Measurements from ENCODE around the gene GTF2IRD2. TPM values are rescaled to one million over a fixed set of nuclear protein-coding genes. Genes with fewer than 3 reads are reported as not detected.
"Not testable (repeated sequence)": the region's sequence is repeated elsewhere in the genome, so short reads cannot be mapped to it uniquely, and the experiment has no call there.

The GTF2IRD2 gene
- total RNA-seq, 3 donors from 2014 or later = 14.4 to 31.6 (median 27.9) TPM

DNA sequence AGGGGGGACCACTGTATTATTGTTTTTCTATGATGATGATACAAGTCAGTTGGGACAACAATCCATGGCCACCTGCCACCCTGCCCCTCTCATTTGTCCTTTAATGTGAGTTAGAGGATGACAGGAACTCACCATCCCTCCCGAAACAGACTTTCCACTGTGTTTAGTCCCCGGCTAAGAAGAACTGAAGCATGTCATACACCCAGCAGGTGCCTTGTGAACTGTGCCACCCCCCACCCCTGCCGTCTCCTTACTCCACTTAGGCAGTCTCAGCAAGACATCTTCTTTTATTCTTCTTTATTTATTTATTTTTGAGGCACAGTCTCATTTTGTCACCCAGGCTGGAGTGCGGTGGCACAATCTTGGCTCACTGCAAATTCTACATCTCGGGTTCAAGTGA is 30.1 kb downstream of the GTF2IRD2 start:
- ATAC-seq; intact Hi-C loops (cut with DNase I, micrococcal nuclease); H3K36me3 ChIP-seq (ENCODE audit: low read depth); H3K9me3 ChIP-seq; H3K4me1 ChIP-seq (ENCODE audit: low read depth); DNase-seq; H3K4me3 ChIP-seq: not testable (repeated sequence)

DNA sequence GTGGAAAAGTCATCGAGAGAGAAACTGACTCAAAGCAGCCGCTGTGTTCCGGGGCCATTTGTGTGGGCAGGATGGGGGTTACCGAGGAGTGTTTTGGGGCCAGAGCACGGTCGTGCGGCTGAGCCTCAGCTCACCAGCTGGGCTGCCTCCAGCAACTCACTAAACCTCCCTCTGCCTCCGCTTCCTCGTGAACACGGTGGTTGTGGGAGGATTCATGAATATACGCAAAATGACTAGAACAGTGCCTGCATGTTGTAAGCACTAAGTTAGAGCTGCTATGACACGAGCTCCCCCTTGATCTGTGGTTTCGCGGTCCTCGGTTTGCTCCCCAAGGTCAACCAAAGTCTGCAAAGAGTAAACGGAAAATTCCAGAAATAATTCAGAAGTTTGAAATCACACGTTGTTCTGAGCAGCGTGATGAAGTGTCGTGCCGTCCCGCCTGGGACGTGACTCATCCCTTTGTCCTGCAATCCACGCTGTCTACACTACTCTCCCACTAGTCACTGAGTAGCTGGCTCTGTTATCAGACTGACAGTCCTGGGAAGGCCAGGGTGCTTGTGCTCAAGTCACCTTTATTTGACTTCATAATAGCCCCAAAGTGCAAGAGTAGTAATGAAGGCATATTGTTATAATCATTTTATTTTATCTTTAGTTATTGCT is 31.1 kb downstream of the GTF2IRD2 start:
- DNase-seq; H3K4me3 ChIP-seq; H3K9me3 ChIP-seq; H3K4me1 ChIP-seq (ENCODE audit: low read depth); H3K36me3 ChIP-seq (ENCODE audit: low read depth); intact Hi-C loops (cut with DNase I, micrococcal nuclease): not testable (repeated sequence)
- peak; percentile 10 for ATAC-seq

DNA sequence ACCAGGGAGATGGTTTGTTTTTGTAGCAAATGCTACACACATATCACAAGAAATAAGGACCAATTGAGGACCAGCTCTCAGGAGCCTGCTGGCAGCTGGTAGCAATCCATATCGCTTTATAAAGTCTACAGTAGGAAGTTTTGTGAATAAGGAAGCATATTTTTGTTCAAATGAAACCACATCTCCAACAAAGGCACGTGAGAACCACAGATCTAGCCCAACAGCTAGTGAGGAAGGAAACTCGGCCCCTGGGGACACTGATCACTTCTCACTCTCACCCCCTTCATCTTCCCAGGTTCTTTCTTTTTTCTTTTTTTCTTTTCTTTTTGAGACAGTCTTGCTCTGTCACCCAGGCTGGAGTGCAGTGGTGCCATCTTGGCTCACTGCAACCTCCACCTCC is 35.5 kb downstream of the GTF2IRD2 start:
- ATAC-seq; H3K36me3 ChIP-seq (ENCODE audit: low read depth); H3K4me3 ChIP-seq; H3K9me3 ChIP-seq; intact Hi-C loops (cut with DNase I, micrococcal nuclease); H3K4me1 ChIP-seq (ENCODE audit: low read depth); DNase-seq: not testable (repeated sequence)

DNA sequence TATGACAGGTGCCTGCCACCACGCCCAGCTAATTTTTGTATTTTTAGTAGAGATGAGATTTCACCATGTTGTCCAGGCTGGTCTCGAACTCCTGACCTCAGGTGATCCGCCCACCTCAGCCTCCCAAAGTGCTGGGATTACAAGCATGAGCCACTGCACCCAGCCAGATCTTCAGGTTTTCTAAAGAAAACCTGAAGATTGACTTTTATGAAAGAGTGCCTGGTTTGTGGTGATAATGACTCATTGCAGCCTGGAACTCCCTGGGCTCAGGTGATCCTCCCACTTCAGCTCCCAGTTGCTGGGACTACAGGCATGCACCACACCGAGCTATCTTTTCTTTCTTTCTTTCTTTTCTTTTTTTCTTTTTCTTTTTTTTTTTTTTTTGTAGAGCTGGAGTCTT is 52.8 kb downstream of the GTF2IRD2 start:
- intact Hi-C loops (cut with DNase I, micrococcal nuclease); DNase-seq; H3K36me3 ChIP-seq (ENCODE audit: low read depth); H3K9me3 ChIP-seq; H3K4me1 ChIP-seq (ENCODE audit: low read depth); H3K4me3 ChIP-seq: not testable (repeated sequence)
- ATAC-seq = peak; percentile 51

DNA sequence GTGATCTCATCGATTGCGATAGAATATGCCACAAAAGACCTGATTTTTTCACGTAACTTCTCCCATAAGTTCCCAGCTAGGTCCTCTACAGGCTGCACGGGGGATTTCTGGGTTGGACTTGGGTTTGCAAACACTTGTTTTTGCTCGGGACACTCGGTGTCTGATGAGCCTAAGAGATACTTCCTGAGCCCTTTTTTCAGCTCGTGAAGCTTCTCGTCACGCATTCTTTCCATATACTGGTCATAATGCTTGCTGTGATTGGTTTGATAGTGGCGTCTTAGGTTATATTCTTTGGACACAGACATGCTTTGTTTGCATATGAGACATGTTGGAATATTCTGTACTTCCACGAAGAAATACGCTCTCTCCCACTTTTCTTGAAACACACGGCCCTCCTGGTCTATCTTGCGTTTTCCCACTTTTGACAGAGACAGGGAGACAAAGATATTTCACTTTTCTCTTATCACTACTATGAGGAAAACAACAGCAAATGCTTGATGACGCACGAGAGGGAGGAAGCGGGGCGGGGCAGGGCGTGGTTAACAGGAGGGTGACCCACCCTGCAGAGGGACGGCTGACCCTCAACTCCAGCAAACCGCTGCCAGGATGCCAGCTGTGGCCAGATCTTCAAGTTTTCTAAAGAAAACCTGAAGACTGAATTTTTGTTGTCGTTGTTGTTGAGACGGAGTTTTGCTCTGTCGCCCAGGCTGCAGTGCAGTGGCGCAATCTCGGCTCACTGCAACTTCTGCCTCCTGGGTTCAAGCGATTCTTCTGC is 53.4 kb downstream of the GTF2IRD2 start:
- H3K9me3 ChIP-seq; H3K36me3 ChIP-seq (ENCODE audit: low read depth); H3K4me1 ChIP-seq (ENCODE audit: low read depth); intact Hi-C loops (cut with DNase I, micrococcal nuclease); DNase-seq; H3K4me3 ChIP-seq: not testable (repeated sequence)
- peak; percentile 59 for ATAC-seq

DNA sequence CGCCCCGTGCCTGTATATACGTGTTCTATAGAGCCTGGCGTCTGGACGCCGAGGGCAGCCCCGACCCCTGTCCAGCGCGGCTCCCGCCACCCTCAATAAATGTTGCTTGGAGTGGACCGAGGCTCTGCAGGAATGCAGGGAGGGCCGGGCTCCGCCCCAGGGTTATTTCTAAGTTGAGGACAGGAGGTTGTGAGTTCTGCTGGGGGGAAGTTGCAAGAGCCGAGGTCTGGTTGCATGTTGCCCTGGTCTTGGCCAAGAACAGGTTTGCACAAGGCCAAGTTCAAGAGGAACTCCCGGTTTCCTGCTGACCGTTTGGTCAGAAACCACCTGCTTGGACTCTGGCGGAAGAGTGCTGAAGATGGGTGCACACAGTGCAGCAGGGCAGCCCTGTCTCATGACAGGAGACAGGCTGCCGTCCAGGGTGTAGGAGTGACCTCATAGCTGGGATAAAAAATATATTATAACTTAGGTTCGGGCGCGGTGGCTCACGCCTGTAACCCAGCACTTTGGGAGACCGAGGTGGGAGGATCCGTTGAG is 62.1 kb downstream of the GTF2IRD2 start:
- peak; percentile 17 for ATAC-seq
- DNase-seq; H3K4me3 ChIP-seq; H3K4me1 ChIP-seq (ENCODE audit: low read depth); intact Hi-C loops (cut with DNase I, micrococcal nuclease); H3K36me3 ChIP-seq (ENCODE audit: low read depth); H3K9me3 ChIP-seq: not testable (repeated sequence)

DNA sequence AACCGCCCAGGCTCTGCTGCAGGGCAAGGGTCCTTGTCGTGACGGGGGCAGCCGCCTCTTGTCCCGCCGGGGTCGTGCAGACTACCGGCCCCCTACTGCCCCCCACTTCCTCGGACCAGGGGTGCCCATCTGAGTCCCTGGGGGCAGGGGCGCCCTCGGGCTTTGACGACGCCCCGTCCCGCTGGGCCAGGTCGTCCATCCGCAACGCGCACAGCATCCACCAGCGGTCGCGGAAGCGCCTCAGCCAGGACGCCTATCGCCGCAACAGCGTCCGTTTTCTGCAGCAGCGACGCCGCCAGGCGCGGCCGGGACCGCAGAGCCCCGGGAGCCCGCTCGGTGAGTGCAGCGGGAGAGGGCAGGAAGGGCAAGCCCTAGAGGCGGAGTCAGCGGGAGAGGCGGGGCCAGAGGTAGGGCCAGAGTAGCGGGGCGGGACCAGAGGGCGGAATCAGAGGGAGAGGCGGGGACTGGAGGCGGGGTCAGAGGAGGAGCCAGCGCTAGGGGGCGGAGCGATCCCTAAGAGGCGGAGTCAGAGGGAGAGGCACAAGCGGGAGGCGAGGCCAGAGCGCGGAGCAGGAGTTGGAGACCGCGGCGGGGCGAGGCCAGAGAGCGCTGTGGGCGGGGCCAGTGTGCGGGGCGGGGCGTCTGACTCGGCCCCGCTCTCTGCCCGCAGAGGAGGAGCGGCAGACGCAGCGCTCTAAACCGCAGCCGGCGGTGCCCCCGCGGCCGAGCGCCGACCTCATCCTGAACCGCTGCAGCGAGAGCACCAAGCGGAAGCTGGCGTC is 62.8 kb downstream of the GTF2IRD2 start:
- intact Hi-C loops (cut with DNase I, micrococcal nuclease); H3K9me3 ChIP-seq; H3K4me3 ChIP-seq; H3K36me3 ChIP-seq (ENCODE audit: low read depth); H3K4me1 ChIP-seq (ENCODE audit: low read depth): not testable (repeated sequence)
- ATAC-seq (peak; percentile 96), DNase-seq (peak; percentile 97 to 100 (median 99))

DNA sequence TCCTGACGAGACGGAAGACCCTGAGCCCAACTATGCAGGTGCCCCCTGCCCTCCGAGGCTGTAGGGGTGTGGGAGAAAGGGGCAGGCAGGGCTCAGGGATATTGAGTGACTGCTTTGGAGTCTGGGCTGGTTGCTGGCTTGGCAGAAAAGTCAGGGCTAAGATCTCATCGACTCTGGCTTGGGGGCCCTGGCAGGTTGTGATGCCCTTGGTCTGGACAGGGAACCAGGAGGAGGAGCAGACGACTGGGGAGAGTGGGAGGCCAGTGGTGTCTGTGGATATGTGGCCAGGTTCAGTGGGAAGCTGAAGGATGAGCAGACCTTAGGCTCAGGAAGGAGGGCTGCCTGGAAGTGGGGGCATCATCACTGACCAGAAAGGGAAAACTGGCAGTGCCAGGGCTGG is 67.8 kb downstream of the GTF2IRD2 start:
- H3K4me1 ChIP-seq (ENCODE audit: low read depth); H3K4me3 ChIP-seq; intact Hi-C loops (cut with DNase I, micrococcal nuclease); H3K36me3 ChIP-seq (ENCODE audit: low read depth); H3K9me3 ChIP-seq; ATAC-seq; DNase-seq: not testable (repeated sequence)

DNA sequence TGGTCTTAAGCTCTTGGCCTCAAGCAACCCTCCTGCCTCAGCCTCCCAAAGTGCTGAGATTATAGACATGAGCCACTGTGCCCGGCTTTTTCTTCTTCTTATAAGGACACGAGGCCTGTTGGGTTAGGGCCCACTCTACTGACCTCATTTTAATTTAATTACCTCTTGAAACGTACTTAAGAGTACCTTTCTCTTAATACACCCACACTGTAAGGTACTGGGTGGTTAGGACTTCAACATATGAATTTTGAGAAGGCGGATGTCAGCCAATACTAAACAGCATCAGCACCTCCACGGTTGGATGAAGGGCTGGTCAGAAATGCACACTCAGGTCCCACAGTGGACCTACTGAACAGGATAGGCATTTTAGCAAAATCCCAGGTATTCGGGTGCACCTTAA is 69.7 kb downstream of the GTF2IRD2 start:
- ATAC-seq; intact Hi-C loops (cut with DNase I, micrococcal nuclease); H3K36me3 ChIP-seq (ENCODE audit: low read depth); H3K4me1 ChIP-seq (ENCODE audit: low read depth); H3K4me3 ChIP-seq; DNase-seq; H3K9me3 ChIP-seq: not testable (repeated sequence)

DNA sequence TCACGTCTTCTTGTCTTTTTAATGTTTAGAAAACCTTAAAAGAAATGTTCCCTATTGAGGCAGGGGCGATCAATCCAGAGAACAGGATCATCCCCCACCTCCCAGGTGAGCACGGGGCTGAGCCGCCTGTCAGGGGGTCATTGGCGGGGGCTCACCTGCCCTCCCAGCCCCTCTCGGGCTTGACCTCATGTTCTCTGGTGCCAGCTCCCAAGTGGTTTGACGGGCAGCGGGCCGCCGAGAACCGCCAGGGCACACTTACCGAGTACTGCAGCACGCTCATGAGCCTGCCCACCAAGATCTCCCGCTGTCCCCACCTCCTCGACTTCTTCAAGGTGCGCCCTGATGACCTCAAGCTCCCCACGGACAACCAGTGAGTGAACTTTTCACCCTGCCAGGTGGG is 72.4 kb downstream of the GTF2IRD2 start:
- intact Hi-C loops (cut with DNase I, micrococcal nuclease); H3K4me1 ChIP-seq (ENCODE audit: low read depth); DNase-seq; H3K9me3 ChIP-seq; H3K36me3 ChIP-seq (ENCODE audit: low read depth); H3K4me3 ChIP-seq; ATAC-seq: not testable (repeated sequence)

DNA sequence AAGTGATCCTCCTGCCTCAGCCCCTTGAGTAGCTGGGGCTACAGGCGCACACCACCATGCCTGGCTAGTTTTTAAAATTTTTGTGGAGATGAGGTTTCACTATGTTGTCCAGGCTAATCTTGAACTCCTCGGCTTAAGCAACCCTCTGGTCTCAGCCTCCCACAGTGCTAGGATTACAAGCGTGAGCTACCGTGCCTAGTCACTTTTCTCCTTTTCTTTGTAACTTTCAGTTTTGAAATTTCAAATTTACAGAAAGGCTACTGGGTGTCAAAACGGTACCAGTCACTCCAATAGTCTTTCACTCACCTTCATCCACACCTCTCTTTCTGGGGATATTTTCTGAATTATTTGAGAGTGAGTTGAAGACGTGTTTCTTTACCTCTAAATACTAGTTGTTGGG is 76.3 kb downstream of the GTF2IRD2 start:
- H3K4me1 ChIP-seq (ENCODE audit: low read depth); ATAC-seq; intact Hi-C loops (cut with DNase I, micrococcal nuclease); H3K36me3 ChIP-seq (ENCODE audit: low read depth); DNase-seq; H3K4me3 ChIP-seq; H3K9me3 ChIP-seq: not testable (repeated sequence)

DNA sequence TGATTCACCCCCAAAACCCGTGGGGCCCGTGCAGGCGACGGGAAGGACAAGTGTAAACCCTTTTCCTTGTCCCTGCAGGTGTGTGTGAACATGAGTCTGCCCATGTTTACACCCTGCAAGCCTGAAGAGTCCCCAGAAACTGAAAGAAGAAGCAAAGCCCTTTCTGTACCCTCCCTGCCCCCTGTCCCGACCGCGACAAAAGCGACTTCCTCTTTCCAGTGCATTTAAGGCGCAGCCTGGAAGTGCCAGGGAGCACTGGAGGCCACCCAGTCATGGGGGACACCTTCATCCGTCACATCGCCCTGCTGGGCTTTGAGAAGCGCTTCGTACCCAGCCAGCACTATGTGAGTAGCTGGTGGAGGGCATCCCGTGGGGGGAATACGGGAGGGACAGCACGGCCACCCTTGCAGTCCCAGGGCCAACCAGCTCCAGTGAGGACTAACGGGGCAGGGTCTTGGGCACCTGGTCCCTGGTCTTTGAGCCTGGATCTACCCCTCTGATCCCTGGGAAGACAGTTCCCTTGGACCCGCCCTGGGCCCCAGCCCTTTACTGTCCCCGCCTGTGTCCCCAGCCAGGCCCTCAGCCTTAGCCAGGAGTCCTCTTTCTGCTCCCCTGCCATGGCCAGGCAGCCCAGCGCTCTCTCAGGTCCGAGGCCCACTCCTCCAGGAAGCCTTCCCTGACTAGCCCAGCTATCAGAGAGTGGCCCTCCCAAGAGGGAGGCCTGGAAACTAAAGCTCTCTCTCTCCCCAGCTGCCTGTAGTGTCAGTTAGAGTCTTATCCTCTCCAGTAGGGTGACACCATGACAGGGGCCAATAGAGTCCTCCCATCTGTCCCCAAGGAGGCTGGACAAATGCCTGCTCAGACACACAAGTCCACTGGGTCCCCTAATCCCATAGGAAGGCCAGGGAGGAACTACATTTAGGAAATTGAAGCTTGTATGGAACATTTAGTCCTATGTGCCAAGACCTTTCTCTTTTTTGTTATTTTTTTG is 77.3 kb downstream of the GTF2IRD2 start, which contains the start of gene NCF1:
TSS of gene NCF1 (plus strand) at position 252 of the 991 bp plus-strand sequence. CDS start at position 273, 21 bp downstream.
- DNase-seq; H3K9me3 ChIP-seq; H3K4me1 ChIP-seq (ENCODE audit: low read depth); H3K4me3 ChIP-seq; H3K36me3 ChIP-seq (ENCODE audit: low read depth); intact Hi-C loops (cut with DNase I, micrococcal nuclease): not testable (repeated sequence)
- ATAC-seq = peak; percentile 88

DNA sequence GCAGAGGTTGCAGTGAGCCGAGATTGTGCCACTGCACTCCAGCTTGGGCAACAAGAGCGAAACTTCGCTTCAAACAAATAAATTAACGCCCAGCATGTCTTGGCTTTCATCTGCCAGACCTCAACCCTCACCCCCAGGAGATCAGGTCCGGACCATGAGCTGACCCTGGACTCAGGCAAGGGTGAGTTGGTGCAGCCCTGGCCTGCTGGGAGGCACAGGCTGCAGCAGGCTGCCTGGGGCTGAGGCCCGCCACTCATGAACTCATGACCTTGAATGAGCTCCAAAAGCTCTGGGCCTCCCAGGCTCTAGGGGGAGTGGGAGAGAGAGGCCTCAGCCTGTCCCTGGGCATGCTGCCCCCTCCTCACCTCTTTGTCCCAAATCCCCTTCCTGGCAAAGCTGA is 79.3 kb downstream of the GTF2IRD2 start:
- ATAC-seq; H3K4me3 ChIP-seq; H3K9me3 ChIP-seq; DNase-seq; intact Hi-C loops (cut with DNase I, micrococcal nuclease); H3K36me3 ChIP-seq (ENCODE audit: low read depth); H3K4me1 ChIP-seq (ENCODE audit: low read depth): not testable (repeated sequence)

Measured in mucosa of descending colon (tissue), 3 donors.